ENCODE measurements around the gene MRGPRG.
"Not testable (repeated sequence)": the region's sequence is repeated elsewhere in the genome, so short reads cannot be mapped to it uniquely, and the experiment has no call there.

Gene MRGPRG

DNA sequence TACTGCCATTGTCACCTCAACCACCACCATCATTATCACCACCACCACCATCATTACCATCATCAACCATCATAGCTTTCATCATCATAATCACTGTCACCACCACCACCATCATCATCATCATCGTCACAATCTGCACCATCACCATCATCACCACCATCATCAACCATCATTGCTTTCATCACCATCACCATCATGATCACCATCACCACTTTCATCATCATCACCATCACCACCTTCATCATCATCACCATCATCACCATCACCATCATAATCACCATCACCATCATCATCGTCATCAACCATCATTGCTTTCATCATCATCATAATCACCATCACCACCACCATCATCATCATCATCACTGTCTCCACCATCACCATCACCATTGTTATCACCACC lies 44.8 kb downstream of the MRGPRG start:
- DNase-seq = no peak

DNA sequence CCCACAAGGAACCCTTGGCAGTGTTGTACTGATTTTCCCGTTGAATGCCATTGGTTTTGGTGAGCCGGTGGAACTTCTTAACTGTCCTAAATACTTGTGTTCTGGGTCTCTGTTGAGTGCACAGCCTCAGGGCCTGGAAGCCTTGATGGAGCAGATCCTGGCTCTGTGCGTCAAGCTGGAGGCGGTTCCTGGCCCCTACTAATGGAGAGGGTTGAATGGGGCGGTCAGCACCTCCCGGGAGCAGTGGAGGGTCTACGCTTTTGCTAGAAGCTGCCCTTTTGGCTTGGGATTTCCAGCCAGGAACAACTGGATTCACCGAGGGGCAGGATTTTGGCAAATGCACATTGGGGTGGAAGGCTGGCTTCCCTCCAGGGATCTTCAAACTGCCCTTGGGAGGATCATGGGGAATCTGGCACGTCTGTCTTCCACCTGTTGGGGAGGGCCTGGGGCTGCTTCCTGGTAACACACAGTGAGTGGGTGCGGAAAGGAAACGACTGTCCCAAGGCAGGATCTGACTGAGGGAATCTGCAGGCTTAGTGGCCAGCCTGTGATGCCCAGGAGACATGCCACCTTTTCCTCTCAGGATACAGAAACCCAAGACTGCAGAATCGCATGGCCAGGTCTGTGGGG lies 46.6 kb downstream of the MRGPRG start:
- no peak for DNase-seq

DNA sequence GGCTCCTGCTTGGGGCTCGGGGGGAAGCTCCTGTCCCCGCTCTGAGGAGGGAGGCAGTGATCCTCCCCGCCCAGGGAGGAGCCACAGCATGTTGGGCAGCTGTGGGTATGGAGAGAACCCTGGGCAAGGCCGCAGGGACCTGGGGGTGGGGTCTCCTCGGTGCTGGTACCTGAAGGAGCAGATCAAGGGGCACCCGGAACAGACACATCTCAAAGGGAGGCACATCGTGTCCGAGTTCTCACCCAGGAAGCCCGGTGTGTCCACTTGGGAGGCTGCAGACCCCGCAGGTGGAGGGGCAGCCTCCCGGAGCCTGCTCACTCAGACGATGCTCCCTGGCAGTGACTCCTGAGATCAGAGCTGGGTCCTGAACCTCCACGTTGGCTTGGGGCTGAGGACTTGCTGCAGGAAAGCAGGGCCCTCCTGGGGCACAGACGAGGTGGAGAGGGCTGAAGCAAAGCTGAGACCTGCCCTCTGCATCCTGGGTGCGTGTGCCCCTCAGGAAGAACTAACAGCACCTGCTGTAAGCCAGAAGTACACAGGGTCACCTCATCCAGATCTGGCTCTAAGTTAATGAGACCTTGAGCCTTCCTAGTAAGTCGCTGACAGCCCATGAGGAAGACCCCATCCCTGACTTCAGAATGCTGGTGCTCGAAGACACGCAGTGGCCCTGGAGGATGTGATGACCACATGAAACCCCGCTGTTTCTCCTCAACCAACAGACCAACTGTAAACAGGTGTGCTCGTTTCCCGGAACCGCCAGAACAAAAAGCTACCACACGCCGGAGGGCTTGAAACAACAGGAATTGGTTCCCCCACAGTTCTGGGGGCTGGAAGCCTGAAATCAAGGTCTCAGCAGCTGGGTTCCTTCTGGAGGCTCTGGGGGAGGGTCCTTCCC lies 47.6 kb downstream of the MRGPRG start:
- no peak for DNase-seq

DNA sequence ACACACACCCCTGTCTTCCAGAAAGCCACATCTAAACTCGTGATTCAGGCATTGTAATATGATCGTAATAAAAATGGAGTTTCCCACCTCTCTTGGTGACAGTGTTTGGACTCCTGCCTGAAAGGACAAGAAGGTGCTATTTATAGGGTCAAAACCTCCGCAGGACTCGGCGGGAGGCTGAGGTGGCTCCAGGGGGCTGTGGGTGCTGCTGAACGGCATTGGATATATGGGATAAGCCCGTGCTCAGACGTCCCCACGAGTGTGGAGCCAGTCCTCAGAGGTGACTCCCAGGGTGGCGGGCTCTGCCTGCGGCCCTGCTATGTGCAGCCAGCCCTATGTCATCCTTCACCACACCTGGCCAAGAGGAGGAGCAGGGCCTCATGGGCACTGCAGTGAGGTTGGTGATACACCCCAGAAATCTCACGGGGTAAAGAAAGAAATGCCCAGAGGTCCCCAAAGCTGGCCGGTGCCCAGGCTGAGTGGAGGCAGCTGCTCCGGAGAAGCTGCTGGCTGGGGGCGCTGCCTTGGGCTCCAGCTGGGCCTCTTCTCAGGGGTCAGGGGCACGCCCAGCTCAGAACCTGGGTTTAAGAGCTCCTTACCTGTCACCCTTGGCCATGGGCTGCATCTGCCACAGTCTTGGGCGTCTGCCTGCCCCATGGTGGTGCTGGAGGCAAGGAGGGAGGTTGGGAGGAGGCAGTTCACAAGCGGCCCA lies 48.4 kb downstream of the MRGPRG start:
- DNase-seq = no peak

DNA sequence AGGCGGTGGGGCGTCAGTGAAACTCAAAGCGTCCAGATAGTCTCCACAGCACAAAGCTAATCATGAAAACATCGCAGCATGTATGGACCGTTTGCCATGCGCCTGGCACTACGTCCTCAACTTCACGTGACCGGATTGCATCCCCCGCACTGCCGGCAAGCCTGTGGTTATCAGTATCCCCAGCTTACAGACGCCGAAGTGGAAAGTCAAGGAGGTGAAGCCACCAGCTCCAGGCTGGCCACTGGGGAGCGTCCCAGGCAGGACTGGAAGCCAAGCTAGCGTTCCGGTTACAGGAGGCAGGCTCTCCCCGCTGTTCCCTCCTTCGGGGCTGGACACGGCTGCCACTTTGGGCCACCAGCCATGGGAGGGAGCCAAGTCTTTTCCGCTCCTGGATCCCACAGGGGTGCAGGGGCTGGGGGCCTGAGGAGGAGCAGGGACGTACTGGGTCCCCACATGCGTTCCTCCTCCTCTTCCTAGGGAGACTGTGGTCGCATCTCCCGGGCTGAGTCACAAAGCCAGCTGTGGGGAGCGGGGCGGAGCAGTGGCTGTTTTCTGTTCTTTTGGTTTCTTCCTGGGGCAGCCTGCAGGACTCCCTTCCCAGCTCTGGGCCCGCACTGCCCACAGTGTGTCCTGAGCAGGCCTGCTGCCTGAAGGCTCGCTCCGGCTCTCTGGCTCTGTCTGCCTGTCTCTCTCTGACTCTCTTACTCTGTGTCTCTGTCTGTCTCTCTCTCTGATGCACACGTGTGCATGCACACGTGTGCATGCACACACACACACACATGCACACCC lies 49.2 kb downstream of the MRGPRG start:
- DNase-seq = no peak

DNA sequence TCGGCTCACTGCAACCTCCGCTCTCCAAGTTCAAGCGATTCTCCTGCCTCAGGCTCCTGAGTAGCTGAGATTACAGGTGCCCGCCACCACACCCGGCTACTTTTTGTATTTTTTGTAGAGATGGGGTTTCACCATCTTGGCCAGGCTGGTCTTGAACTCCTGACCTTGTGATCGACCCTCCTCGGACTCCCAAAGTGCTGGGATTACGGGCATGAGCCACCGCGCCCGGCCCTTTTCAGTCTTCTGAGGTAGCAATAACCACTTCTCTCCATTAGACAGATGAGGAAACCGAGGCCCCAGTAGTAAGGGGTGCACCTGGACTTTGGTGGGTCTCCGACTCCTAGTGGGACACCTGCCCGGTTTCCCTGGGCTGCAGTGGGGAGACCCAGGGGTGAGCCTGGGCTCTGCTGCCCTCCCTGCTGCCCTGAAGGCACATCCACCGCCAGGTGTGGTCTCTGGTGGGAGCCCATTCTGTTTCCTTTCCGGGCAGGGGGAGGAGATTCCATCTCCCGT lies 49.8 kb downstream of the MRGPRG start:
- not testable (repeated sequence) for DNase-seq
